Measurements from ENCODE around the gene HMGCR.

Gene HMGCR

GRCh38 chr5:75364571-75365280 lies 27.7 kb downstream of the HMGCR start:
- H3K27me3 ChIP-seq (ENCODE audit: control insufficient read depth, insufficient read depth, low read length) = no peaks in the 10 kb centered on the region
- no peaks in the 10 kb centered on the region for H3K4me1 ChIP-seq (ENCODE audit: control insufficient read depth, insufficient read depth, low read length)
- H3K36me3 ChIP-seq (ENCODE audit: control insufficient read depth, insufficient read depth, low read length) = no peaks in the 10 kb centered on the region
- no peak overlapping the region for H3K9ac ChIP-seq (ENCODE audit: low read depth, low read length)
- no peak overlapping the region for H3K4me3 ChIP-seq (ENCODE audit: low read depth, low read length)
- H3K9me3 ChIP-seq (ENCODE audit: control insufficient read depth, insufficient read depth, low read length) = no peaks in the 10 kb centered on the region

- H3K36me3 ChIP-seq (ENCODE audit: control insufficient read depth, insufficient read depth, low read length) = no peaks in the 10 kb centered on the region
- no peak overlapping the region for H3K4me3 ChIP-seq (ENCODE audit: low read depth, low read length)
- H3K9ac ChIP-seq (ENCODE audit: low read depth, low read length) = no peak overlapping the region
- H3K4me1 ChIP-seq (ENCODE audit: control insufficient read depth, insufficient read depth, low read length) = no peaks in the 10 kb centered on the region
- H3K27me3 ChIP-seq (ENCODE audit: control insufficient read depth, insufficient read depth, low read length) = no peaks in the 10 kb centered on the region
- H3K9me3 ChIP-seq (ENCODE audit: control insufficient read depth, insufficient read depth, low read length) = no peaks in the 10 kb centered on the region
Measured at GRCh38 chr5:75365740-75366139, 28.7 kb downstream of the HMGCR start.

GRCh38 chr5:75366787-75367186 lies 29.8 kb downstream of the HMGCR start:
- no peak overlapping the region for H3K9ac ChIP-seq (ENCODE audit: low read depth, low read length)
- no peaks in the 10 kb centered on the region for H3K4me1 ChIP-seq (ENCODE audit: control insufficient read depth, insufficient read depth, low read length)
- H3K4me3 ChIP-seq (ENCODE audit: low read depth, low read length) = no peak overlapping the region
- no peaks in the 10 kb centered on the region for H3K27me3 ChIP-seq (ENCODE audit: control insufficient read depth, insufficient read depth, low read length)
- no peaks in the 10 kb centered on the region for H3K36me3 ChIP-seq (ENCODE audit: control insufficient read depth, insufficient read depth, low read length)
- no peaks in the 10 kb centered on the region for H3K9me3 ChIP-seq (ENCODE audit: control insufficient read depth, insufficient read depth, low read length)

- Histone ChIP-seq H3K36me3 (ENCODE audit: control insufficient read depth, insufficient read depth, low read length) (no peaks in the 10 kb centered on the region), H3K4me3 (ENCODE audit: low read depth, low read length) (no peak overlapping the region), H3K4me1 (ENCODE audit: control insufficient read depth, insufficient read depth, low read length) (no peaks in the 10 kb centered on the region), H3K27me3 (ENCODE audit: control insufficient read depth, insufficient read depth, low read length) (no peaks in the 10 kb centered on the region), H3K9me3 (ENCODE audit: control insufficient read depth, insufficient read depth, low read length) (no peaks in the 10 kb centered on the region), H3K9ac (ENCODE audit: low read depth, low read length) (no peak overlapping the region)
Measured at GRCh38 chr5:75367401-75367800, 30.4 kb downstream of the HMGCR start.

- Histone ChIP-seq H3K9me3 (ENCODE audit: control insufficient read depth, insufficient read depth, low read length) (no peaks in the 10 kb centered on the region), H3K27me3 (ENCODE audit: control insufficient read depth, insufficient read depth, low read length) (no peaks in the 10 kb centered on the region), H3K4me3 (ENCODE audit: low read depth, low read length) (no peak overlapping the region), H3K4me1 (ENCODE audit: control insufficient read depth, insufficient read depth, low read length) (no peaks in the 10 kb centered on the region), H3K9ac (ENCODE audit: low read depth, low read length) (no peak overlapping the region), H3K36me3 (ENCODE audit: control insufficient read depth, insufficient read depth, low read length) (no peaks in the 10 kb centered on the region)
Measured at GRCh38 chr5:75368391-75368790, 31.4 kb downstream of the HMGCR start.

GRCh38 chr5:75373862-75374261 lies 36.8 kb downstream of the HMGCR start:
- Histone ChIP-seq H3K36me3 (ENCODE audit: control insufficient read depth, insufficient read depth, low read length) (no peaks in the 10 kb centered on the region), H3K9ac (ENCODE audit: low read depth, low read length) (no peak overlapping the region)

GRCh38 chr5:75374394-75374814 lies 37.4 kb downstream of the HMGCR start:
- no peaks in the 10 kb centered on the region for H3K9me3 ChIP-seq (ENCODE audit: control insufficient read depth, insufficient read depth, low read length)
- H3K4me1 ChIP-seq (ENCODE audit: control insufficient read depth, insufficient read depth, low read length) = no peaks in the 10 kb centered on the region
- H3K4me3 ChIP-seq (ENCODE audit: low read depth, low read length) = no peak overlapping the region
- H3K27me3 ChIP-seq (ENCODE audit: control insufficient read depth, insufficient read depth, low read length) = no peaks in the 10 kb centered on the region
- no peaks in the 10 kb centered on the region for H3K36me3 ChIP-seq (ENCODE audit: control insufficient read depth, insufficient read depth, low read length)
- no peak overlapping the region for H3K9ac ChIP-seq (ENCODE audit: low read depth, low read length)

More at GRCh38 chr5:75373862-75374261, 36.8 kb downstream of the HMGCR start:
- H3K9me3 ChIP-seq (ENCODE audit: control insufficient read depth, insufficient read depth, low read length) = no peaks in the 10 kb centered on the region
- H3K4me3 ChIP-seq (ENCODE audit: low read depth, low read length) = no peak overlapping the region
- H3K27me3 ChIP-seq (ENCODE audit: control insufficient read depth, insufficient read depth, low read length) = no peaks in the 10 kb centered on the region
- H3K4me1 ChIP-seq (ENCODE audit: control insufficient read depth, insufficient read depth, low read length) = no peaks in the 10 kb centered on the region

GRCh38 chr5:75375414-75375813 lies 38.4 kb downstream of the HMGCR start:
- no peak overlapping the region for H3K9ac ChIP-seq (ENCODE audit: low read depth, low read length)
- no peaks in the 10 kb centered on the region for H3K9me3 ChIP-seq (ENCODE audit: control insufficient read depth, insufficient read depth, low read length)
- no peaks in the 10 kb centered on the region for H3K4me1 ChIP-seq (ENCODE audit: control insufficient read depth, insufficient read depth, low read length)
- no peaks in the 10 kb centered on the region for H3K27me3 ChIP-seq (ENCODE audit: control insufficient read depth, insufficient read depth, low read length)
- no peaks in the 10 kb centered on the region for H3K36me3 ChIP-seq (ENCODE audit: control insufficient read depth, insufficient read depth, low read length)
- no peak overlapping the region for H3K4me3 ChIP-seq (ENCODE audit: low read depth, low read length)

GRCh38 chr5:75380099-75380498 lies 43.1 kb downstream of the HMGCR start:
- peaks cover 4% of the 10 kb centered on the region for H3K36me3 ChIP-seq (ENCODE audit: control insufficient read depth, insufficient read depth, low read length)
- no peak overlapping the region for H3K4me3 ChIP-seq (ENCODE audit: low read depth, low read length)
- no peaks in the 10 kb centered on the region for H3K9me3 ChIP-seq (ENCODE audit: control insufficient read depth, insufficient read depth, low read length)
- H3K9ac ChIP-seq (ENCODE audit: low read depth, low read length) = no peak overlapping the region
- no peaks in the 10 kb centered on the region for H3K27me3 ChIP-seq (ENCODE audit: control insufficient read depth, insufficient read depth, low read length)
- no peaks in the 10 kb centered on the region for H3K4me1 ChIP-seq (ENCODE audit: control insufficient read depth, insufficient read depth, low read length)

- Histone ChIP-seq H3K36me3 (ENCODE audit: control insufficient read depth, insufficient read depth, low read length) (peaks cover 4% of the 10 kb centered on the region), H3K4me3 (ENCODE audit: low read depth, low read length) (no peak overlapping the region), H3K9ac (ENCODE audit: low read depth, low read length) (no peak overlapping the region)
Measured at GRCh38 chr5:75381456-75381855, 44.4 kb downstream of the HMGCR start.

GRCh38 chr5:75384218-75384617 lies 47.2 kb downstream of the HMGCR start:
- H3K27me3 ChIP-seq (ENCODE audit: control insufficient read depth, insufficient read depth, low read length) = no peaks in the 10 kb centered on the region
- no peak overlapping the region for H3K9ac ChIP-seq (ENCODE audit: low read depth, low read length)
- no peaks in the 10 kb centered on the region for H3K4me1 ChIP-seq (ENCODE audit: control insufficient read depth, insufficient read depth, low read length)
- peaks cover 4% of the 10 kb centered on the region for H3K36me3 ChIP-seq (ENCODE audit: control insufficient read depth, insufficient read depth, low read length)
- no peak overlapping the region for H3K4me3 ChIP-seq (ENCODE audit: low read depth, low read length)
- H3K9me3 ChIP-seq (ENCODE audit: control insufficient read depth, insufficient read depth, low read length) = no peaks in the 10 kb centered on the region

More at GRCh38 chr5:75381456-75381855, 44.4 kb downstream of the HMGCR start:
- no peaks in the 10 kb centered on the region for H3K27me3 ChIP-seq (ENCODE audit: control insufficient read depth, insufficient read depth, low read length)
- H3K9me3 ChIP-seq (ENCODE audit: control insufficient read depth, insufficient read depth, low read length) = no peaks in the 10 kb centered on the region
- no peaks in the 10 kb centered on the region for H3K4me1 ChIP-seq (ENCODE audit: control insufficient read depth, insufficient read depth, low read length)

- no peaks in the 10 kb centered on the region for H3K27me3 ChIP-seq (ENCODE audit: control insufficient read depth, insufficient read depth, low read length)
- H3K4me3 ChIP-seq (ENCODE audit: low read depth, low read length) = no peak overlapping the region
- no peak overlapping the region for H3K9ac ChIP-seq (ENCODE audit: low read depth, low read length)
- no peaks in the 10 kb centered on the region for H3K36me3 ChIP-seq (ENCODE audit: control insufficient read depth, insufficient read depth, low read length)
- no peaks in the 10 kb centered on the region for H3K4me1 ChIP-seq (ENCODE audit: control insufficient read depth, insufficient read depth, low read length)
- no peaks in the 10 kb centered on the region for H3K9me3 ChIP-seq (ENCODE audit: control insufficient read depth, insufficient read depth, low read length)
Measured at GRCh38 chr5:75387806-75388205, 50.8 kb downstream of the HMGCR start.

Data from iPS-15b (cell line).